ENCODE results near the gene SEC16B. TPM values are rescaled to one million over a fixed set of nuclear protein-coding genes. Genes with fewer than 3 reads are reported as not detected.

The SEC16B gene
- total RNA-seq, 1 experiment from 2014 or later = 0.39 TPM

- POLR2A ChIA-PET = no interaction called here
- Histone ChIP-seq H3K9me3 (ENCODE audit: control insufficient read depth, insufficient read depth, low read depth, low read length) (no peaks in the 10 kb centered on the region), H3K4me1 (ENCODE audit: control insufficient read depth, insufficient read depth, low read length) (no peaks in the 10 kb centered on the region), H3K4me3 (ENCODE audit: low read depth in 2 of 2, low read length in 2 of 2) (no peak overlapping the region), H3K27me3 (ENCODE audit: control insufficient read depth, insufficient read depth, low read length) (peaks cover 12% of the 10 kb centered on the region), H3K27ac (ENCODE audit: low read length) (no peak overlapping the region), H3K36me3 (ENCODE audit: control insufficient read depth, insufficient read depth, low read length) (no peaks in the 10 kb centered on the region)
- BruUV-seq (replicated peaks) = no TSS peak
- ATAC-seq (no peak), DNase-seq (ENCODE audit: low read depth, low spot score) (no peak)
- intact Hi-C loops (cut with micrococcal nuclease; ENCODE audit: unreplicated experiment) = no loop called here
- CTCF ChIA-PET = no interaction called here
- in situ Hi-C loops (cut with HindIII; ENCODE audit: low pct_unique_long_range_greater_than_20kb, low sequenced_read_pairs) = no loop called here
- no peak for TF ChIP-seq SIN3A (IDR thresholded peaks at IDR 0.05; ENCODE audit: borderline replicate concordance, insufficient read depth, low read depth, low read length)
- no peak for TF ChIP-seq POLR2AphosphoS5 (IDR thresholded peaks at IDR 0.05; ENCODE audit: low read depth, low read length)
- no peak for TF ChIP-seq TCF7L2 (IDR thresholded peaks at IDR 0.05; ENCODE audit: low read depth, low read length)
- TF ChIP-seq, protein P1, sequence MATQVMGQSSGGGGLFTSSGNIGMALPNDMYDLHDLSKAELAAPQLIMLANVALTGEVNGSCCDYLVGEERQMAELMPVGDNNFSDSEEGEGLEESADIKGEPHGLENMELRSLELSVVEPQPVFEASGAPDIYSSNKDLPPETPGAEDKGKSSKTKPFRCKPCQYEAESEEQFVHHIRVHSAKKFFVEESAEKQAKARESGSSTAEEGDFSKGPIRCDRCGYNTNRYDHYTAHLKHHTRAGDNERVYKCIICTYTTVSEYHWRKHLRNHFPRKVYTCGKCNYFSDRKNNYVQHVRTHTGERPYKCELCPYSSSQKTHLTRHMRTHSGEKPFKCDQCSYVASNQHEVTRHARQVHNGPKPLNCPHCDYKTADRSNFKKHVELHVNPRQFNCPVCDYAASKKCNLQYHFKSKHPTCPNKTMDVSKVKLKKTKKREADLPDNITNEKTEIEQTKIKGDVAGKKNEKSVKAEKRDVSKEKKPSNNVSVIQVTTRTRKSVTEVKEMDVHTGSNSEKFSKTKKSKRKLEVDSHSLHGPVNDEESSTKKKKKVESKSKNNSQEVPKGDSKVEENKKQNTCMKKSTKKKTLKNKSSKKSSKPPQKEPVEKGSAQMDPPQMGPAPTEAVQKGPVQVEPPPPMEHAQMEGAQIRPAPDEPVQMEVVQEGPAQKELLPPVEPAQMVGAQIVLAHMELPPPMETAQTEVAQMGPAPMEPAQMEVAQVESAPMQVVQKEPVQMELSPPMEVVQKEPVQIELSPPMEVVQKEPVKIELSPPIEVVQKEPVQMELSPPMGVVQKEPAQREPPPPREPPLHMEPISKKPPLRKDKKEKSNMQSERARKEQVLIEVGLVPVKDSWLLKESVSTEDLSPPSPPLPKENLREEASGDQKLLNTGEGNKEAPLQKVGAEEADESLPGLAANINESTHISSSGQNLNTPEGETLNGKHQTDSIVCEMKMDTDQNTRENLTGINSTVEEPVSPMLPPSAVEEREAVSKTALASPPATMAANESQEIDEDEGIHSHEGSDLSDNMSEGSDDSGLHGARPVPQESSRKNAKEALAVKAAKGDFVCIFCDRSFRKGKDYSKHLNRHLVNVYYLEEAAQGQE (IDR thresholded peaks at IDR 0.05; ENCODE audit: insufficient read depth in 1 of 2, low read depth in 2 of 2, low read length in 1 of 2) = no peak
These were observed 44.9 kb downstream of the SEC16B start for GRCh38 chr1:177925006-177925405.

- DNase-seq (ENCODE audit: low read depth, low spot score) (no peak), ATAC-seq (no peak)
- Histone ChIP-seq H3K9me3 (ENCODE audit: control insufficient read depth, insufficient read depth, low read depth, low read length) (no peaks in the 10 kb centered on the region), H3K36me3 (ENCODE audit: control insufficient read depth, insufficient read depth, low read length) (no peaks in the 10 kb centered on the region), H3K27ac (ENCODE audit: low read length) (no peak overlapping the region), H3K4me1 (ENCODE audit: control insufficient read depth, insufficient read depth, low read length) (no peaks in the 10 kb centered on the region), H3K4me3 (ENCODE audit: low read depth in 2 of 2, low read length in 2 of 2) (no peak overlapping the region), H3K27me3 (ENCODE audit: control insufficient read depth, insufficient read depth, low read length) (peaks cover 17% of the 10 kb centered on the region)
- BruUV-seq (replicated peaks) = no TSS peak
- ChIA-PET CTCF (no interaction called here), POLR2A (no interaction called here)
- in situ Hi-C loops (cut with HindIII; ENCODE audit: low pct_unique_long_range_greater_than_20kb, low sequenced_read_pairs) (no loop called here), intact Hi-C loops (cut with micrococcal nuclease; ENCODE audit: unreplicated experiment) (no loop called here)
- TF ChIP-seq, protein P1 (IDR thresholded peaks at IDR 0.05; ENCODE audit: insufficient read depth in 1 of 2, low read depth in 2 of 2, low read length in 1 of 2) = no peak
- TF ChIP-seq SIN3A (IDR thresholded peaks at IDR 0.05; ENCODE audit: borderline replicate concordance, insufficient read depth, low read depth, low read length) (no peak), TCF7L2 (IDR thresholded peaks at IDR 0.05; ENCODE audit: low read depth, low read length) (no peak), POLR2AphosphoS5 (IDR thresholded peaks at IDR 0.05; ENCODE audit: low read depth, low read length) (no peak)
- TF ChIP-seq, protein P2, sequence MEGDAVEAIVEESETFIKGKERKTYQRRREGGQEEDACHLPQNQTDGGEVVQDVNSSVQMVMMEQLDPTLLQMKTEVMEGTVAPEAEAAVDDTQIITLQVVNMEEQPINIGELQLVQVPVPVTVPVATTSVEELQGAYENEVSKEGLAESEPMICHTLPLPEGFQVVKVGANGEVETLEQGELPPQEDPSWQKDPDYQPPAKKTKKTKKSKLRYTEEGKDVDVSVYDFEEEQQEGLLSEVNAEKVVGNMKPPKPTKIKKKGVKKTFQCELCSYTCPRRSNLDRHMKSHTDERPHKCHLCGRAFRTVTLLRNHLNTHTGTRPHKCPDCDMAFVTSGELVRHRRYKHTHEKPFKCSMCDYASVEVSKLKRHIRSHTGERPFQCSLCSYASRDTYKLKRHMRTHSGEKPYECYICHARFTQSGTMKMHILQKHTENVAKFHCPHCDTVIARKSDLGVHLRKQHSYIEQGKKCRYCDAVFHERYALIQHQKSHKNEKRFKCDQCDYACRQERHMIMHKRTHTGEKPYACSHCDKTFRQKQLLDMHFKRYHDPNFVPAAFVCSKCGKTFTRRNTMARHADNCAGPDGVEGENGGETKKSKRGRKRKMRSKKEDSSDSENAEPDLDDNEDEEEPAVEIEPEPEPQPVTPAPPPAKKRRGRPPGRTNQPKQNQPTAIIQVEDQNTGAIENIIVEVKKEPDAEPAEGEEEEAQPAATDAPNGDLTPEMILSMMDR (IDR thresholded peaks at IDR 0.05) = no peak
These were observed 46.4 kb downstream of the SEC16B start for GRCh38 chr1:177923441-177923840.

Data from Panc1 (cell line).